HFFc6 (cell line): Measurements from ENCODE around the gene GPR84. TPM values are rescaled to one million over a fixed set of nuclear protein-coding genes. Genes with fewer than 3 reads are reported as not detected.

Experiments
- DNase-seq: peaks from one replicate; pipeline ENCODE4 v3.0.0-alpha.2; 2018
- H3K27ac Mint-ChIP-seq: 2 replicates; pipeline ENCODE4 v1.8.0; 2020; ENCODE audit warnings: mild to moderate bottlenecking, mixed read lengths
- H3K27me3 Mint-ChIP-seq: 2 replicates; pipeline ENCODE4 v1.8.0; 2021; ENCODE audit warnings: mild to moderate bottlenecking, moderate library complexity, mixed read lengths; ENCODE audit not compliant: insufficient read depth
- H3K36me3 Mint-ChIP-seq: 2 replicates; pipeline ENCODE4 v1.8.0; 2021; ENCODE audit warnings: low read depth, mixed read lengths
- H3K4me1 Mint-ChIP-seq: 2 replicates; pipeline ENCODE4 v1.8.0; 2020; ENCODE audit warnings: low read depth, mixed read lengths
- H3K4me3 Mint-ChIP-seq: 2 replicates; pipeline ENCODE4 v1.8.0; 2020; ENCODE audit warnings: mild to moderate bottlenecking, moderate library complexity, mixed read lengths
- H3K9me3 Mint-ChIP-seq: 2 replicates; pipeline ENCODE4 v1.8.0; 2020; ENCODE audit warnings: mild to moderate bottlenecking, mixed read lengths
- total RNA-seq, 6 experiments: library from RNA; stranded (reverse); fragmentation: NEBNext Ultra II Directional; extraction: Animal tissue kit (Norgen Biotek cat#: 25700); gene quantifications; 2 replicates in 1 of 6; 3 replicates in 5 of 6; pipeline ENCODE4 v1.2.3, GENCODE V29; 2021
- TF ChIP-seq, protein P1 (sequence below): fragments of 200-600 bp; sonication (generic); IDR thresholded peaks from 2 replicates; pipeline ENCODE4 v1.5.0; 2021; ENCODE audit warnings: antibody characterized with exemption, mild to moderate bottlenecking

GPR84 gene
- total RNA-seq, 6 experiments from 2014 or later: not detected

- DNase-seq: no peak
Measured at GRCh38 chr12:54377007-54377406, 12.7 kb upstream of the GPR84 start.

GRCh38 chr12:54376596-54376995 lies 12.3 kb upstream of the GPR84 start:
- TF ChIP-seq, protein P1, sequence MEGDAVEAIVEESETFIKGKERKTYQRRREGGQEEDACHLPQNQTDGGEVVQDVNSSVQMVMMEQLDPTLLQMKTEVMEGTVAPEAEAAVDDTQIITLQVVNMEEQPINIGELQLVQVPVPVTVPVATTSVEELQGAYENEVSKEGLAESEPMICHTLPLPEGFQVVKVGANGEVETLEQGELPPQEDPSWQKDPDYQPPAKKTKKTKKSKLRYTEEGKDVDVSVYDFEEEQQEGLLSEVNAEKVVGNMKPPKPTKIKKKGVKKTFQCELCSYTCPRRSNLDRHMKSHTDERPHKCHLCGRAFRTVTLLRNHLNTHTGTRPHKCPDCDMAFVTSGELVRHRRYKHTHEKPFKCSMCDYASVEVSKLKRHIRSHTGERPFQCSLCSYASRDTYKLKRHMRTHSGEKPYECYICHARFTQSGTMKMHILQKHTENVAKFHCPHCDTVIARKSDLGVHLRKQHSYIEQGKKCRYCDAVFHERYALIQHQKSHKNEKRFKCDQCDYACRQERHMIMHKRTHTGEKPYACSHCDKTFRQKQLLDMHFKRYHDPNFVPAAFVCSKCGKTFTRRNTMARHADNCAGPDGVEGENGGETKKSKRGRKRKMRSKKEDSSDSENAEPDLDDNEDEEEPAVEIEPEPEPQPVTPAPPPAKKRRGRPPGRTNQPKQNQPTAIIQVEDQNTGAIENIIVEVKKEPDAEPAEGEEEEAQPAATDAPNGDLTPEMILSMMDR: no peak
- Mint-ChIP-seq H3K27ac (no peak overlapping the region), H3K27me3 (no peaks in the 10 kb centered on the region), H3K9me3 (no peaks in the 10 kb centered on the region), H3K36me3 (no peaks in the 10 kb centered on the region), H3K4me3 (no peak overlapping the region), H3K4me1 (peaks cover 43% of the 10 kb centered on the region)
- no peak for DNase-seq

More at GRCh38 chr12:54377007-54377406, 12.7 kb upstream of the GPR84 start:
- Mint-ChIP-seq H3K9me3 (no peaks in the 10 kb centered on the region), H3K4me1 (peaks cover 42% of the 10 kb centered on the region), H3K27me3 (no peaks in the 10 kb centered on the region), H3K27ac (no peak overlapping the region), H3K4me3 (no peak overlapping the region), H3K36me3 (no peaks in the 10 kb centered on the region)
- TF ChIP-seq, protein P1: no peak

GRCh38 chr12:54375259-54375579 lies 10.9 kb upstream of the GPR84 start:
- Mint-ChIP-seq H3K27me3 (no peaks in the 10 kb centered on the region; the same call in 1 of the 2 replicates), H3K4me3 (no peak overlapping the region), H3K27ac (no peak overlapping the region), H3K4me1 (peaks cover 44% of the 10 kb centered on the region), H3K9me3 (no peaks in the 10 kb centered on the region), H3K36me3 (no peaks in the 10 kb centered on the region)
- TF ChIP-seq, protein P1: no peak
- no peak for DNase-seq

GRCh38 chr12:54374562-54375258 lies 10.4 kb upstream of the GPR84 start:
- H3K9me3 Mint-ChIP-seq: no peaks in the 10 kb centered on the region
- H3K27ac Mint-ChIP-seq: no peak overlapping the region
- no peak for DNase-seq
- H3K36me3 Mint-ChIP-seq: no peaks in the 10 kb centered on the region
- H3K4me1 Mint-ChIP-seq: peaks cover 41% of the 10 kb centered on the region
- no peak overlapping the region for H3K4me3 Mint-ChIP-seq
- H3K27me3 Mint-ChIP-seq: no peaks in the 10 kb centered on the region; the same call in 1 of the 2 replicates
- TF ChIP-seq, protein P1: no peak

DNA sequence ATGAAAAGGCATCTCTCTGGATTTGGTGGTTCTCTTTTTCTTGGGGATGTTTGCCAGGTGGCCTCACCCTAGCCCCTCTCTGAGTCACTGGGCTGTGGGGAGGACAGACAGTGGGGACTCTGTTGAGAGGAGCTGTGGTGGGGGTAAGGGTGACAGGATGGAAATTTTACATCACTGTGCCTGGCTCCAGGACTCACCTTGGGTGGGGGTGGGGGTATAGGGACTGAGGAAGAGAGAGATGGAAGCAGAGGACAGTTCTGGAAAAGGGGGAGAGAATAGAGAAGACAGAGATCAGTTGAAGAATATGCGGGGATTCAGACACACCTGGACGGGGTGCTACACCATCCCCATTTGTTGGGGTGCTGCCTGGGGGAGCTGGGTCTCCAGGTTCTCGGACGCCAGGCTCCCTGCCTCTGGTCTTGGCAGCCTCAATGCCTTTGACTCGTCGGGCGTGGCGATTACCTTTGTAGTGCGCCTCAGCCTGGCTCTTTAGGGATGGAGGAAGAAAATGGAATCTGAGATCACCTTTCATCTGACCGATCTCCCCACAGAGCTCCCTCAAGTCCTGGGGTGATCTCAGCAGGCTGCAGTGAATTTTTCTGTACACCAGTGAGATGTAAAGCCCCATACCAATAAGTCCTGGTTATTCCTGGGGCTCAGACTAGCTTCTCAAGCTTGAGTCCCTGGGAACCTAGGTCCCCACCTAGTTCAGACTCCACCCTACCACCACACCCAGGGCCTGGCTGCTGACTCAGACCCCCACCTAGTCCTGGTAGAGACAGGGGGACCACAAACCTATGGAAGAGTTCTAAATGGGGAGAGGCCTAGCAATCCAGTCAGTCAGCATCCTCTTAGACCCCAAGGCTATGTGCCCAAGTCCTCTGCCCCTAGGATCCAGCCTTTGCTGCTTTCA lies 9.6 kb upstream of the GPR84 start:
- Mint-ChIP-seq H3K9me3 (no peaks in the 10 kb centered on the region), H3K27me3 (no peaks in the 10 kb centered on the region; the same call in 1 of the 2 replicates), H3K36me3 (no peaks in the 10 kb centered on the region), H3K4me3 (no peak overlapping the region), H3K27ac (no peak overlapping the region), H3K4me1 (peaks cover 43% of the 10 kb centered on the region)
- TF ChIP-seq, protein P1: no peak
- DNase-seq: no peak
